ENCODE measurements around the gene SHKBP1. TPM values are rescaled to one million over a fixed set of nuclear protein-coding genes. Genes with fewer than 3 reads are reported as not detected.
A peak's percentile ranks its signal among the peaks of the same experiment; 100 is the strongest.

The SHKBP1 gene
- total and polyA plus RNA-seq, 9 of the 15 experiments (the other 6 are each of a cell fraction or from before 2014, with no cell fraction given), result 1.2 to 58.1 (median 22.3) TPM

DNA sequence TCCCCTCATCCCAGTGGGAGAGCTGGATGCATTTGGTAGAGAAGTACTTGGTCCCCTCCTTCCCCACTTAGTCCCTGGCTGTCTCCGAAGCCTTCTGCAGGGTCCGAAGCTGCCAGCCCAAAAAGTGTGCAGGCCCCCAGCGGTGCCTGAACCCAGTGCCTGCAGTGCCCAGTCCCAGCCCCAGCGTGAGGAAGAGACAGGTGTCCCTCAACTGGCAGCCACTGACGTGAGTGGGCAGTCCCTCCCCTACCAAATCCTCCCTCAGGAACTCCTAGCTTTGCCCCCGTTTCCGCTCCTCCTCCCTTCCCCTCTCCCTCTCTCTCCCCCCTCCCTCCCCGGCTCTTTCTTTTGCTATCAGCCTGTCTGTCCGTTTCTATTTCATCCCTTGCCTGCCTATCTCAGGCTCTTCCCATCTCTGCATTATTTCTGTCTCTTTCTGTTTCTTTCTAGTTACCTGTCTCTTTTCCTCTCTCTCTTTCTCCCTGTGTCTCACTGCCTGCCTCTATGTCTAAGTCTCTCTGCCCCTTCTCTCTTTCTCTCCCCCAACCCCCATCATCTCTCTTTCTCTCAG, 22.7 kb downstream of the SHKBP1 start:
- WGBS (ENCODE audit: insufficient coverage, low coverage, missing lambda C conversion rate), result 0% methylated on average over 3 of the region's 9 CpGs
- H3K27me3 ChIP-seq (ENCODE audit: control insufficient read depth in 2 of 2, insufficient read depth in 2 of 2, low read length in 2 of 2), result no peaks in the 10 kb centered on the region
- no peak overlapping the region for H3K4me3 ChIP-seq
- CTCF ChIA-PET (ENCODE audit: low intra/inter-chr PET ratio), result interaction anchor here (0.7 to 2.3 kb wide), 5 partner anchors 29 to 135 kb away, joined by 3 to 7 read pairs (median 6); no protein-coding TSS in a partner anchor
- no TSS peak for BruUV-seq (replicated peaks)
- POLR2A ChIA-PET, result interaction anchor here (0.8 to 0.9 kb wide), 3 partner anchors 32 to 134 kb away, joined by 3 to 6 read pairs (median 3); no protein-coding TSS in a partner anchor
- H3K9me3 ChIP-seq (replicated peaks; ENCODE audit: control insufficient read depth, insufficient read depth, low read depth, low read length), result no peaks in the 10 kb centered on the region
- intact Hi-C loops (cut with micrococcal nuclease) (loop anchor here (2.0 kb wide), 1 partner anchor 51 kb away; no protein-coding TSS in a partner anchor), in situ Hi-C loops (cut with MboI) (no loop called here)
- H3K79me2 ChIP-seq (ENCODE audit: control insufficient read depth, insufficient read depth, low read length), result peaks cover 23% of the 10 kb centered on the region
- H4K20me1 ChIP-seq (replicated peaks; ENCODE audit: control insufficient read depth, insufficient read depth, low read length), result peaks cover 6% of the 10 kb centered on the region; the same call in 1 of the 2 replicates
- H3K27ac ChIP-seq (ENCODE audit: extremely low read depth, low read depth, low read length), result peak overlapping the region; percentile 39; the same call in 1 of the 3 replicates
- H3K4me2 ChIP-seq (ENCODE audit: insufficient read depth, low read length), result peak overlapping the region; percentile 89
- H3K4me1 ChIP-seq (replicated peaks in 1 of 2; ENCODE audit: control insufficient read depth in 2 of 2, insufficient read depth in 2 of 2, low read length in 2 of 2), result peaks cover 49 to 92% of the 10 kb centered on the region in 2 experiments
- DNase-seq (ENCODE audit: extremely low read depth in 1 of 4, low spot score in 3 of 4), result peak in 2 of 4 experiments; percentile 42 to 82
- peak overlapping the region in 1 of 2 experiments; percentile 76; a peak in 1 of 4 replicates for H3K9ac ChIP-seq (ENCODE audit: insufficient read depth in 1 of 2, low read depth in 2 of 2, low read length in 2 of 2)
- peak; percentile 68 for FAIRE-seq
- ATAC-seq, result 0 out of 3 replicates have a peak, but pooled peaks have one; percentile 1
- H3K9me1 ChIP-seq (ENCODE audit: control insufficient read depth, insufficient read depth, low read length), result peaks cover 4% of the 10 kb centered on the region
- H2AFZ ChIP-seq (ENCODE audit: low read depth, low read length), result peak overlapping the region; percentile 5
- peaks cover 7% of the 10 kb centered on the region; the same call in 1 of the 3 replicates for H3K36me3 ChIP-seq (ENCODE audit: control insufficient read depth, insufficient read depth, low read length)
- no peak for TF ChIP-seq NFRKB (IDR thresholded peaks at IDR 0.05; ENCODE audit: low read depth)
- no peak for TF ChIP-seq SIN3A (IDR thresholded peaks at IDR 0.05; ENCODE audit: borderline replicate concordance in 2 of 2, control insufficient read depth in 1 of 2, low read depth in 2 of 2, low read length in 2 of 2)
- TF ChIP-seq TCF3 (CRISPR knock-in tag; IDR thresholded peaks at IDR 0.05), result no peak
- TF ChIP-seq, protein P1, sequence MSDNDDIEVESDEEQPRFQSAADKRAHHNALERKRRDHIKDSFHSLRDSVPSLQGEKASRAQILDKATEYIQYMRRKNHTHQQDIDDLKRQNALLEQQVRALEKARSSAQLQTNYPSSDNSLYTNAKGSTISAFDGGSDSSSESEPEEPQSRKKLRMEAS (CRISPR knock-in tag; IDR thresholded peaks at IDR 0.05), result no peak
- TF ChIP-seq, protein P2, sequence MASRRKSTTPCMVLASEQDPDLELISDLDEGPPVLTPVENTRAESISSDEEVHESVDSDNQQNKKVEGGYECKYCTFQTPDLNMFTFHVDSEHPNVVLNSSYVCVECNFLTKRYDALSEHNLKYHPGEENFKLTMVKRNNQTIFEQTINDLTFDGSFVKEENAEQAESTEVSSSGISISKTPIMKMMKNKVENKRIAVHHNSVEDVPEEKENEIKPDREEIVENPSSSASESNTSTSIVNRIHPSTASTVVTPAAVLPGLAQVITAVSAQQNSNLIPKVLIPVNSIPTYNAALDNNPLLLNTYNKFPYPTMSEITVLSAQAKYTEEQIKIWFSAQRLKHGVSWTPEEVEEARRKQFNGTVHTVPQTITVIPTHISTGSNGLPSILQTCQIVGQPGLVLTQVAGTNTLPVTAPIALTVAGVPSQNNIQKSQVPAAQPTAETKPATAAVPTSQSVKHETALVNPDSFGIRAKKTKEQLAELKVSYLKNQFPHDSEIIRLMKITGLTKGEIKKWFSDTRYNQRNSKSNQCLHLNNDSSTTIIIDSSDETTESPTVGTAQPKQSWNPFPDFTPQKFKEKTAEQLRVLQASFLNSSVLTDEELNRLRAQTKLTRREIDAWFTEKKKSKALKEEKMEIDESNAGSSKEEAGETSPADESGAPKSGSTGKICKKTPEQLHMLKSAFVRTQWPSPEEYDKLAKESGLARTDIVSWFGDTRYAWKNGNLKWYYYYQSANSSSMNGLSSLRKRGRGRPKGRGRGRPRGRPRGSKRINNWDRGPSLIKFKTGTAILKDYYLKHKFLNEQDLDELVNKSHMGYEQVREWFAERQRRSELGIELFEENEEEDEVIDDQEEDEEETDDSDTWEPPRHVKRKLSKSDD (conservative IDR thresholded peaks at IDR 0.05; ENCODE audit: low read length), result no peak
- TF ChIP-seq ARID4B (CRISPR knock-in tag; IDR thresholded peaks at IDR 0.05), result no peak
- no peak for TF ChIP-seq MCM2 (IDR thresholded peaks at IDR 0.05; ENCODE audit: low read depth)
- no peak for TF ChIP-seq ZNF717 (CRISPR knock-in tag; IDR thresholded peaks at IDR 0.05)
- no peak for TF ChIP-seq RBM22 (IDR thresholded peaks at IDR 0.05; ENCODE audit: low read depth, low read length, poor library complexity, severe bottlenecking)
- no peak for TF ChIP-seq U2AF1 (optimal IDR thresholded peaks at IDR 0.05; ENCODE audit: low read depth, low read length)
- TF ChIP-seq BCL6 (CRISPR knock-in tag; IDR thresholded peaks at IDR 0.05), result no peak
- no peak for TF ChIP-seq NR2C1 (IDR thresholded peaks at IDR 0.05)
- no peak for TF ChIP-seq NR2C1 (tag; IDR thresholded peaks at IDR 0.05)

Measured in K562 (cell line).